CD4-positive, alpha-beta memory T cell (primary cell): ENCODE results near the gene NTN1. TPM values are rescaled to one million over a fixed set of nuclear protein-coding genes. Genes with fewer than 3 reads are reported as not detected.
A peak's percentile ranks its signal among the peaks of the same experiment; 100 is the strongest.

Experiments
- CTCF ChIA-PET: fragments of 350-600 bp; sonication (Branson Sonifier 250); formaldehyde crosslinking; loops from one replicate; lab custom pipeline; 2021; ENCODE audit warnings: inconsistent platforms; ENCODE audit not compliant: partially characterized antibody; lab: Charles Lee
- POLR2A ChIA-PET: fragments of 350-600 bp; sonication (Branson Sonifier 250); formaldehyde crosslinking; loops from one replicate; lab custom pipeline; 2021; ENCODE audit not compliant: partially characterized antibody; lab: Charles Lee
- DNase-seq, 5 donors: peaks; one replicate each; pipeline versions ENCODE4 v3.0.0 to v3.0.0-alpha.2; 2020 to 2022; ENCODE audit warnings: mixed read lengths in 1 of 5
- H3K27ac ChIP-seq: one replicate; pipeline ENCODE4 v1.7.0; 2013; ENCODE audit warnings: low read depth, low read length
- H3K27me3 ChIP-seq: 2 replicates; pipeline ENCODE4 v1.7.0; 2013; ENCODE audit warnings: mild to moderate bottlenecking, low read length, moderate library complexity; ENCODE audit not compliant: insufficient read depth
- H3K36me3 ChIP-seq: 2 replicates; pipeline ENCODE4 v1.7.0; 2013; ENCODE audit warnings: mild to moderate bottlenecking, low read length, moderate library complexity; ENCODE audit not compliant: insufficient read depth
- H3K4me1 ChIP-seq: 2 replicates; pipeline ENCODE4 v1.7.0; 2013; ENCODE audit warnings: mild to moderate bottlenecking, low read length, moderate library complexity; ENCODE audit not compliant: insufficient read depth
- H3K4me3 ChIP-seq, 2 donors: one replicate each; pipeline ENCODE4 v1.7.0; 2013; ENCODE audit warnings: low read length in 2 of 2, mild to moderate bottlenecking in 1 of 2
- H3K9me3 ChIP-seq, 2 donors: one replicate each; pipeline ENCODE4 v1.7.0; 2013; ENCODE audit warnings: low read length in 2 of 2, control low read depth in 1 of 2; ENCODE audit not compliant: control insufficient read depth in 1 of 2
- H3K27ac Mint-ChIP-seq, 7 donors: one replicate each; pipeline ENCODE4 v1.8.0; 2020 to 2021; ENCODE audit warnings: mixed read lengths in 7 of 7, mild to moderate bottlenecking in 6 of 7, inconsistent platforms in 3 of 7, moderate library complexity in 3 of 7
- H3K27me3 Mint-ChIP-seq, 2 donors: one replicate each; pipeline ENCODE4 v1.8.0; 2020 to 2021; ENCODE audit warnings: mixed read lengths in 2 of 2
- H3K36me3 Mint-ChIP-seq, 2 donors: one replicate each; pipeline ENCODE4 v1.8.0; 2020 to 2021; ENCODE audit warnings: mixed read lengths in 2 of 2, inconsistent platforms in 1 of 2, mild to moderate bottlenecking in 1 of 2
- H3K4me1 Mint-ChIP-seq, 4 donors: one replicate each; pipeline ENCODE4 v1.8.0; 2020 to 2021; ENCODE audit warnings: mixed read lengths in 4 of 4, mild to moderate bottlenecking in 1 of 4
- H3K4me3 Mint-ChIP-seq, 8 donors: one replicate each; pipeline ENCODE4 v1.8.0; 2020 to 2021; ENCODE audit warnings: mixed read lengths in 8 of 8, mild to moderate bottlenecking in 7 of 8, moderate library complexity in 6 of 8, inconsistent platforms in 3 of 8
- H3K9me3 Mint-ChIP-seq, 8 donors: one replicate each; pipeline ENCODE4 v1.8.0; 2020 to 2021; ENCODE audit warnings: mixed read lengths in 8 of 8, mild to moderate bottlenecking in 5 of 8, inconsistent platforms in 3 of 8, moderate library complexity in 1 of 8
- intact Hi-C: fragments of 100-400 bp; cut with micrococcal nuclease; formaldehyde crosslinking; loops from one replicate; pipeline ENCODE4 v1.15.1; 2023
- polyA plus RNA-seq, 2 donors: library from polyadenylated mRNA; unstranded; fragments of 300-500 nt; fragmentation: Illumina TruSeq; gene quantifications; one replicate each; pipeline ENCODE4 v1.2.3, GENCODE V29; 2021
- total RNA-seq, 2 experiments: library from RNA; stranded (reverse); gene quantifications; one replicate each; pipeline ENCODE4 v1.2.3, GENCODE V29; 2021

The NTN1 gene
- total and polyA plus RNA-seq, 4 experiments from 2014 or later: 0.02 TPM; not detected in 3

DNA sequence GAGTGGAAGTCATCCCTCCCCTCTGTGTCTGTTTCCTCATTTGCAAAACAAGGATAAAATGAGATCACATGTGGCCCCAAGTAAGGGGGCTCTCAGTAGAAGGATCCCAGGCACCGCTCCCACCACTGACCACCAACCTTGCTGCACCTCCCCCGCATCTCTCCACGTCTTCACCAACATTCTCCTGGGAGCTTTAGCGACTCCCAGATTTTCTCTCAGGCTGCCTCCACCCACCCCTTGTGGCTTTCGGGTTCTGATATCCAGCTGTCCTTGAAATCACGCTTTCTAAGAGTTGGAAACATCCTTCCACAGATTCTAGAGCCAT is 16.4 kb upstream of the NTN1 start:
- POLR2A ChIA-PET: no interaction called here
- no peak for DNase-seq
- Histone ChIP-seq H3K36me3 (no peaks in the 10 kb centered on the region), H3K27me3 (peaks cover 7% of the 10 kb centered on the region), H3K9me3 (no peaks in the 10 kb centered on the region), H3K4me1 (peaks cover 8% of the 10 kb centered on the region), H3K27ac (no peak overlapping the region), H3K4me3 (no peak overlapping the region)
- intact Hi-C loops: no loop called here
- H3K9me3 Mint-ChIP-seq: peaks cover 0 to 19% (median 8%) of the 10 kb centered on the region in 8 donors
- peaks cover 50 to 56% of the 10 kb centered on the region in 2 donors for H3K27me3 Mint-ChIP-seq
- H3K4me1 Mint-ChIP-seq: peaks cover 6 to 22% (median 15%) of the 10 kb centered on the region in 4 donors
- peak overlapping the region in 6 of 8 donors; percentile 39 to 76 (median 64) for H3K4me3 Mint-ChIP-seq
- H3K36me3 Mint-ChIP-seq: peaks cover 0 to 7% of the 10 kb centered on the region in 2 donors
- CTCF ChIA-PET: no interaction called here
- no peak overlapping the region for H3K27ac Mint-ChIP-seq

DNA sequence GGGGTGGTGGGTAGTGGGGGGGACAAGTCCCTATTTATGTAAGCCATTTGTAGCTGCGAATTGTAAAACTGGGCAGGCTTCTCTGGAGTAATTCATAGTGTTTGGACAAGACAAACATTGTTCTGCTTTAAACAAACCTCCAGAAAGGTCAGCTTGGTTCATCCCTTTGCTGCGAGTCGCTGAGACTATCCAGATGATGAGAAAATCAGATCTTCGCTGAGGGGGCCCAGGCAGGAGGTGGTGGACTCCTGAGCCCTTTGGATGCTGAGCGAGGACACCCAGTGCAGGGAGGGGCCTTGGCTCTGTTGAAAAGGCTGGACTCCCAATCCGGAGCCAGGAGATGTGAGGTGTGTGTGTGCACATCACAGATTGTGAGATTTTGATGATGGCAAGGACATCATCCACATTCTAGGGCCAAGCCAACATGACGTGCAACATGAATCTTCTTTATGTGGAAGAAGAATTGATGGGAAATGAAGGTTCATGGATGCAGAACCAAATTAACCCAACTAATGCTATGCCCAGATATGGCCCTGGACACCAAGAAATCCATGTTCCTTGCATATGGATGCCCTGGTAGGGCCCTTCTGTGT is 15.0 kb upstream of the NTN1 start:
- H3K27me3 ChIP-seq: peaks cover 10% of the 10 kb centered on the region
- ChIA-PET POLR2A (no interaction called here), CTCF (no interaction called here)
- H3K27me3 Mint-ChIP-seq: peaks cover 47 to 62% of the 10 kb centered on the region in 2 donors
- no peak for DNase-seq
- H3K4me1 Mint-ChIP-seq: peaks cover 6 to 22% (median 15%) of the 10 kb centered on the region in 4 donors
- no peak overlapping the region for H3K4me3 ChIP-seq
- no peaks in the 10 kb centered on the region for H3K9me3 ChIP-seq
- no peak overlapping the region for H3K4me3 Mint-ChIP-seq
- peaks cover 0 to 19% (median 8%) of the 10 kb centered on the region in 8 donors for H3K9me3 Mint-ChIP-seq
- peaks cover 8% of the 10 kb centered on the region for H3K4me1 ChIP-seq
- H3K27ac Mint-ChIP-seq: no peak overlapping the region
- no peak overlapping the region for H3K27ac ChIP-seq
- peaks cover 0 to 7% of the 10 kb centered on the region in 2 donors for H3K36me3 Mint-ChIP-seq
- no peaks in the 10 kb centered on the region for H3K36me3 ChIP-seq
- intact Hi-C loops: no loop called here

DNA sequence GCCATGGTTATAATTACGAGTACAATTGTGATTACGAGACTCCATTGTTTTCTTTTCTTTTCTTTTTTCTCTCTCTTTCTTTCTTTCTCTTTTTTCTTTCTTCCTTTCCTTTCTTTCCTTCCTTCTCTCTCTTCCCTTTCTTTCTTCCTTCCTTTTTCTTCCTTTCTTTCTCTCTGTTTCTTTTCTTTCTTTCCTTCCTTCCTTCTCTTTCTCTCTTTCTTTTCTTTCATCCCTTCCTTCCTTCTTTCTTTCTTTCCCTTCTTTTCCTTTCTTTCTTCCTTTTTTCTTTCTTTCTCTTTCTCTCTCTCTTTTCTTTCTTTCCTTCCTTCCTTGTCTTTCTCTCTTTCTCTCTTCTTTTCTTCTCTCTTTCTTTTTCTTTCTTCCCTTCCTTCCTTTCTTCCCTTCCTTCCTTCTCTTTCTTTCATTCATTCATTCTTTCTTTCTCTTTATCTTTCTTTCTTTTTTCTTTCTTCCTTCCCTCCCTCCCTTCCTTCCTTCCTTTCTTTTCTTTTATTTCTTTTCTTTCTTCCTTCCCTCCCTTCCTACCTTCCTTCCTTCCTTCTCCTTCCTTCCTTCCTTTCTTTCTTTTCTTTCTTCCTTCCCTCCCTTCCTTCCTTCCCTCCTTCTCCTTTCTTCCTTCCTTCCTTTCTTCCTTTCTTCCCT is 14.1 kb upstream of the NTN1 start:
- H3K36me3 Mint-ChIP-seq: peaks cover 0 to 7% of the 10 kb centered on the region in 2 donors
- intact Hi-C loops: no loop called here
- Histone ChIP-seq H3K4me3 (no peak overlapping the region), H3K9me3 (no peaks in the 10 kb centered on the region), H3K27ac (no peak overlapping the region), H3K4me1 (peaks cover 8% of the 10 kb centered on the region), H3K27me3 (peaks cover 10% of the 10 kb centered on the region), H3K36me3 (no peaks in the 10 kb centered on the region)
- peaks cover 0 to 19% (median 8%) of the 10 kb centered on the region in 8 donors for H3K9me3 Mint-ChIP-seq
- no peak overlapping the region for H3K27ac Mint-ChIP-seq
- POLR2A ChIA-PET: no interaction called here
- H3K27me3 Mint-ChIP-seq: peaks cover 43 to 58% of the 10 kb centered on the region in 2 donors
- CTCF ChIA-PET: interaction anchor here (1.4 kb wide), 1 partner anchor 12 kb away, joined by 3 read pairs; no protein-coding TSS in a partner anchor
- no peak for DNase-seq
- H3K4me3 Mint-ChIP-seq: peak overlapping the region in 1 of 8 donors; percentile 45
- H3K4me1 Mint-ChIP-seq: peaks cover 4 to 17% (median 10%) of the 10 kb centered on the region in 4 donors

DNA sequence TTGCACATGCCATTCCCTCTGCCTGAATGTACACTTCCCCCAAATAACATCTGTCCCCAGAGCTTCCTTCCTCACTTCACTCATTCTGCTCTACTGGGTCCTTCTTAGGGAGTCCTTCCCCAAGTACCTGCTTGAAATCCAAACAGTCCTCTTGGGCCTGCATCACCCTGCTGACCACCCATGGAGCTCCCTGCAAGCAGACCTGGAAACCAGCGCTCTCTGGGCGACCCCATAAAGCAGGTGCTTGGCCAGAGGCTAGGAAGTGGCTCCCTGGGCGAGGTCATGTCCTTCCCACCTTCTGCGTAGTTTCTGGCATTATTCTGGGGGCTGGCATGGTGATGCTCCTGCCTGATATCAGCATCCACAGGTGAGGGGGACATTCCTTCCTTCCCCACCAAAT is 12.2 kb upstream of the NTN1 start:
- Histone ChIP-seq H3K36me3 (no peaks in the 10 kb centered on the region), H3K9me3 (no peaks in the 10 kb centered on the region), H3K4me1 (no peaks in the 10 kb centered on the region), H3K4me3 (no peak overlapping the region), H3K27me3 (peaks cover 10% of the 10 kb centered on the region), H3K27ac (no peak overlapping the region)
- H3K27ac Mint-ChIP-seq: no peak overlapping the region
- intact Hi-C loops: no loop called here
- peaks cover 0 to 11% (median 4%) of the 10 kb centered on the region in 4 donors for H3K4me1 Mint-ChIP-seq
- H3K27me3 Mint-ChIP-seq: peaks cover 41 to 57% of the 10 kb centered on the region in 2 donors
- peaks cover 0 to 19% (median 8%) of the 10 kb centered on the region in 8 donors for H3K9me3 Mint-ChIP-seq
- H3K36me3 Mint-ChIP-seq: peaks cover 0 to 7% of the 10 kb centered on the region in 2 donors
- ChIA-PET POLR2A (no interaction called here), CTCF (interaction anchor here (2.0 kb wide), 1 partner anchor 11 kb away, joined by 9 read pairs; no protein-coding TSS in a partner anchor)
- H3K4me3 Mint-ChIP-seq: no peak overlapping the region
- DNase-seq: no peak

DNA sequence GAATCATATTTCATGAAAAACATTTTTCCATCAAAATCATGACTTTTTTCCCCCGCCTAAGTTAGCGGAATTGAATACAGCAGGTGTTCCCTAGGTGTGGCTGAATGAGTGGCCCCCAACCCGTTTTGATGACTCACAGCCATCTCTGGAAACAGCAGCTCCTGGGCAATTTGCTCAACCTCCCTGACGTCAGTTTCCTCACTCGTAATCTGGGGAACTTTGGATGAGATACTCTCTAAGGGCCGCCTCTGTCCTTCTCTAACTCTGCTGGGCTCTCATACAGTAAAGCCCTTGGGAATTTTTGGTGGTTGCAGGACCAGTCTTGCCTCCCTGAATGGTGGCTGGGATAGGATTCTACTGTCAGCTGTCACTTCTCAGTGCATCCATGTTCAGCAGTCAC is 11.6 kb upstream of the NTN1 start:
- Histone ChIP-seq H3K4me1 (no peaks in the 10 kb centered on the region), H3K36me3 (no peaks in the 10 kb centered on the region), H3K27me3 (peaks cover 10% of the 10 kb centered on the region), H3K9me3 (no peaks in the 10 kb centered on the region), H3K4me3 (no peak overlapping the region), H3K27ac (no peak overlapping the region)
- intact Hi-C loops: no loop called here
- no peak overlapping the region for H3K27ac Mint-ChIP-seq
- no peak overlapping the region for H3K4me3 Mint-ChIP-seq
- peaks cover 38 to 57% of the 10 kb centered on the region in 2 donors for H3K27me3 Mint-ChIP-seq
- H3K9me3 Mint-ChIP-seq: peaks cover 0 to 19% (median 8%) of the 10 kb centered on the region in 8 donors
- ChIA-PET CTCF (interaction anchor here (0.9 to 2.0 kb wide), 3 partner anchors 11 to 15 kb away, joined by 3 to 9 read pairs (median 4); no protein-coding TSS in a partner anchor), POLR2A (no interaction called here)
- H3K36me3 Mint-ChIP-seq: peaks cover 0 to 7% of the 10 kb centered on the region in 2 donors
- peaks cover 0 to 5% (median 3%) of the 10 kb centered on the region in 4 donors for H3K4me1 Mint-ChIP-seq
- no peak for DNase-seq

DNA sequence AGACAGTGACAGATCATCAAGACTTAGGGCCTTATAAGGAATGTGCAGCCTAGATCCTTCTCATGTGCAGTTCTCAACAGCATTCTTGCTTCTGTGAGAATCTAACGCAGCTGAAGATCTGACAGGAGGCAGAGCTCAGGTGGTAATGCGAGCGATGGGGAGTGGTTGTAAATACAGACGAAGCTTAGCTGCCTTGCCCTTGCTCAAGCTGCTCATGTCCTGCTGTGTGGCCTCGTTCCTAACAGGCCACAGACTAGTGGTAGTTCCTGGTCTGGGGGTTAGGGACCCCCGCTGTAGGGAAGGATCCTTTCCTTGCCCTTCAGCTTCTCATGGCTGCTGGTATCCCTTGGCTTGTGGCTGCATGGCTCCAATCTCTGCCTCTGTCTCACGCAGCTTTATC is 10.3 kb upstream of the NTN1 start:
- no peaks in the 10 kb centered on the region for H3K36me3 ChIP-seq
- Mint-ChIP-seq H3K27me3 (peaks cover 30 to 51% of the 10 kb centered on the region in 2 donors), H3K27ac (no peak overlapping the region), H3K9me3 (peaks cover 0 to 10% (median 2%) of the 10 kb centered on the region in 8 donors), H3K4me3 (no peak overlapping the region), H3K4me1 (no peaks in the 10 kb centered on the region), H3K36me3 (peaks cover 0 to 7% of the 10 kb centered on the region in 2 donors)
- H3K27me3 ChIP-seq: peaks cover 10% of the 10 kb centered on the region
- ChIA-PET CTCF (interaction anchor here (1.6 kb wide), 1 partner anchor 13 kb away, joined by 4 read pairs; no protein-coding TSS in a partner anchor), POLR2A (no interaction called here)
- H3K4me3 ChIP-seq: no peak overlapping the region
- no peaks in the 10 kb centered on the region for H3K4me1 ChIP-seq
- DNase-seq: no peak
- no peaks in the 10 kb centered on the region for H3K9me3 ChIP-seq
- intact Hi-C loops: no loop called here
- no peak overlapping the region for H3K27ac ChIP-seq

DNA sequence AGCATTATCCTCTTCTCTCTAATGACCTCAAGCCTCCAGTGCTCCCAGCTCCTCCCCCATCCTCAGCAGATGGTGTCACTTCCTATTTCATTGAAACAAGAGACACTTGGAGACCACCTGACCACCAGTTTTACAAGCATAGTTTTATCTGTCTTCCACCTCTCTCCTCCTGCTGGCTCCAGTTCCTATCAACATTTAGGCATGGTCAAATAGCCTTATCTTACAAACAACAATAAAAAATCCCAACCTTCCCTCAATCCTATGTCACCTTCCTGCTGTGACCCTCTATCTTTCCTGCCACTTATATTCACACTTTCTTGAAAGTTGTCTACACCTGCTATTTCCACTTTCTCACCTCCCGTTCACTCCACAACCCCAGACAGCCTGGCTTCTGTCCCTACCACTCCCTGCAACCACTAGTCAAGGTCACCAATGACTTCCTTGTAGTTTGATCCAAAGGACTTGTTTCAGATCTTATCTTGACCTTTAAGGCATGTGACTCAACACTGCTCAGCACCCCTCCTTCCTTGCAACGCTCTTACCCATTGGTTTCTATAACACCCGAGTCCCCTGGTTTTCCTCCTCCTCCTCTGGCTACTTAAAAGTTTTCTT is 4.3 kb upstream of the NTN1 start:
- H3K36me3 ChIP-seq: no peaks in the 10 kb centered on the region
- peaks cover 6% of the 10 kb centered on the region for H3K4me1 ChIP-seq
- Mint-ChIP-seq H3K36me3 (peaks cover 0 to 2% of the 10 kb centered on the region in 2 donors), H3K9me3 (peaks cover 0 to 3% (median 0%) of the 10 kb centered on the region in 8 donors), H3K4me1 (peaks cover 0 to 12% (median 2%) of the 10 kb centered on the region in 4 donors), H3K27ac (no peak overlapping the region), H3K4me3 (no peak overlapping the region), H3K27me3 (peaks cover 20 to 31% of the 10 kb centered on the region in 2 donors)
- POLR2A ChIA-PET: no interaction called here
- intact Hi-C loops: no loop called here
- H3K9me3 ChIP-seq: no peaks in the 10 kb centered on the region
- no peak for DNase-seq
- H3K4me3 ChIP-seq: no peak overlapping the region
- no peak overlapping the region for H3K27ac ChIP-seq
- CTCF ChIA-PET: no interaction called here
- peaks cover 17% of the 10 kb centered on the region for H3K27me3 ChIP-seq
